ENCODE data around the gene ZNF335.

Gene ZNF335

DNA sequence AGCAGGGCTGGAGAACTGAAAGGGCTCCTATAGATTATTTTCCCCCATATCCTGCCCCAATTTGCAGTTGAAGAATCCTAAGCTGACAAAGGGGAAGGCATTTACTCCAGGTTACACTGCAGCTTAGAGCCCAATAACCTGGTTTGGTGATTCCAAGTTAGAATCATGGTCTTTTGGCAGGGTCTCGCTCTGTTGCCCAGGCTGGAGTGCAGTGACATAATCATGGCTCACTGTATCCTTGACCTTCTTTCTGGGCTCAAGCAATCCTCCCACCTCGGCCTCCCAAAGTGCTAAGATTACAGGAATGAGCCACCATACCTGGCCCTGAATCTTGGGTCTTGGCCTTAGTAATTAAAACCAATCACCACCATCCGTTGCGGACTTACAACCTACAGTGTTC is 35.7 kb upstream of the ZNF335 start:
- no peaks in the 10 kb centered on the region for H3K9me3 ChIP-seq (ENCODE audit: low read length)
- H3K9ac ChIP-seq (ENCODE audit: low read length), result no peak overlapping the region
- no peaks in the 10 kb centered on the region for H3K79me2 ChIP-seq (ENCODE audit: insufficient read depth, low read length)
- no peak overlapping the region for H3K27ac ChIP-seq (ENCODE audit: low read depth, low read length, poor library complexity, severe bottlenecking)
- no peaks in the 10 kb centered on the region for H3F3A ChIP-seq (ENCODE audit: insufficient read depth, low read length)
- H3K4me1 ChIP-seq (ENCODE audit: insufficient read depth, low read length, severe bottlenecking), result no peaks in the 10 kb centered on the region
- H4K20me1 ChIP-seq (ENCODE audit: insufficient read depth, low read length), result no peaks in the 10 kb centered on the region
- no peak overlapping the region for H2AFZ ChIP-seq (ENCODE audit: low read length)
- no peaks in the 10 kb centered on the region for H3K36me3 ChIP-seq (ENCODE audit: insufficient read depth, low read length)
- no peak overlapping the region for H3K4me2 ChIP-seq (ENCODE audit: low read length)
- TF ChIP-seq, protein P1, sequence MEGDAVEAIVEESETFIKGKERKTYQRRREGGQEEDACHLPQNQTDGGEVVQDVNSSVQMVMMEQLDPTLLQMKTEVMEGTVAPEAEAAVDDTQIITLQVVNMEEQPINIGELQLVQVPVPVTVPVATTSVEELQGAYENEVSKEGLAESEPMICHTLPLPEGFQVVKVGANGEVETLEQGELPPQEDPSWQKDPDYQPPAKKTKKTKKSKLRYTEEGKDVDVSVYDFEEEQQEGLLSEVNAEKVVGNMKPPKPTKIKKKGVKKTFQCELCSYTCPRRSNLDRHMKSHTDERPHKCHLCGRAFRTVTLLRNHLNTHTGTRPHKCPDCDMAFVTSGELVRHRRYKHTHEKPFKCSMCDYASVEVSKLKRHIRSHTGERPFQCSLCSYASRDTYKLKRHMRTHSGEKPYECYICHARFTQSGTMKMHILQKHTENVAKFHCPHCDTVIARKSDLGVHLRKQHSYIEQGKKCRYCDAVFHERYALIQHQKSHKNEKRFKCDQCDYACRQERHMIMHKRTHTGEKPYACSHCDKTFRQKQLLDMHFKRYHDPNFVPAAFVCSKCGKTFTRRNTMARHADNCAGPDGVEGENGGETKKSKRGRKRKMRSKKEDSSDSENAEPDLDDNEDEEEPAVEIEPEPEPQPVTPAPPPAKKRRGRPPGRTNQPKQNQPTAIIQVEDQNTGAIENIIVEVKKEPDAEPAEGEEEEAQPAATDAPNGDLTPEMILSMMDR (IDR thresholded peaks at IDR 0.05; ENCODE audit: low read length), result no peak
- TF ChIP-seq EZH2 (IDR thresholded peaks at IDR 0.05; ENCODE audit: borderline replicate concordance, low read length), result no peak
- H3K4me3 ChIP-seq (ENCODE audit: low read depth, low read length, poor library complexity, severe bottlenecking), result no peak overlapping the region
- H3K9me2 ChIP-seq (ENCODE audit: low read depth, low read length), result no peaks in the 10 kb centered on the region
- no peaks in the 10 kb centered on the region for H3K27me3 ChIP-seq (ENCODE audit: insufficient read depth, low read length)

DNA sequence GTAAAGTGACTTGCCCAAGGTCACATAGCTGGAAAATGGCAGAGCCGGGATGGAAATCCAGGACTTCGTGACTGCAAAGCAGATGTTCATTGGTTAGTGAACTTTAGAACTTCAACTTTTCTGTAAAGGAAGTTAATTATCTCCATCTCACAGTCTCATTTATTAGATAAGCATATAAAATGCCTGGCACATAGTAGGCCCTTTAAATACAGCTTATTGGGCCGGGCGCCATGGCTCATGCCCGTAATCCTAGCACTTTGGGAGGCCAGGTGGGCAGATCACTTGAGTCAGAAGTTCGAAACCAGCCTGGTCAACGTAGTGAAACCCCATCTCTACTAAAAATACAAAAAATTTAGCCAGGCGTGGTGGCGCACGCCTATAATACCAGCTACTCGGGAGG is 35.0 kb upstream of the ZNF335 start:
- Histone ChIP-seq H3K4me2 (ENCODE audit: low read length) (no peak overlapping the region), H3K4me1 (ENCODE audit: insufficient read depth, low read length, severe bottlenecking) (no peaks in the 10 kb centered on the region), H3K9ac (ENCODE audit: low read length) (no peak overlapping the region), H3K79me2 (ENCODE audit: insufficient read depth, low read length) (no peaks in the 10 kb centered on the region), H3K9me3 (ENCODE audit: low read length) (no peaks in the 10 kb centered on the region), H3K36me3 (ENCODE audit: insufficient read depth, low read length) (no peaks in the 10 kb centered on the region), H3F3A (ENCODE audit: insufficient read depth, low read length) (no peaks in the 10 kb centered on the region), H3K9me2 (ENCODE audit: low read depth, low read length) (no peaks in the 10 kb centered on the region), H3K27me3 (ENCODE audit: insufficient read depth, low read length) (no peaks in the 10 kb centered on the region), H2AFZ (ENCODE audit: low read length) (no peak overlapping the region), H3K4me3 (ENCODE audit: low read depth, low read length, poor library complexity, severe bottlenecking) (no peak overlapping the region), H4K20me1 (ENCODE audit: insufficient read depth, low read length) (no peaks in the 10 kb centered on the region), H3K27ac (ENCODE audit: low read depth, low read length, poor library complexity, severe bottlenecking) (no peak overlapping the region)
- TF ChIP-seq, protein P1 (IDR thresholded peaks at IDR 0.05; ENCODE audit: low read length), result no peak
- TF ChIP-seq EZH2 (IDR thresholded peaks at IDR 0.05; ENCODE audit: borderline replicate concordance, low read length), result no peak

DNA sequence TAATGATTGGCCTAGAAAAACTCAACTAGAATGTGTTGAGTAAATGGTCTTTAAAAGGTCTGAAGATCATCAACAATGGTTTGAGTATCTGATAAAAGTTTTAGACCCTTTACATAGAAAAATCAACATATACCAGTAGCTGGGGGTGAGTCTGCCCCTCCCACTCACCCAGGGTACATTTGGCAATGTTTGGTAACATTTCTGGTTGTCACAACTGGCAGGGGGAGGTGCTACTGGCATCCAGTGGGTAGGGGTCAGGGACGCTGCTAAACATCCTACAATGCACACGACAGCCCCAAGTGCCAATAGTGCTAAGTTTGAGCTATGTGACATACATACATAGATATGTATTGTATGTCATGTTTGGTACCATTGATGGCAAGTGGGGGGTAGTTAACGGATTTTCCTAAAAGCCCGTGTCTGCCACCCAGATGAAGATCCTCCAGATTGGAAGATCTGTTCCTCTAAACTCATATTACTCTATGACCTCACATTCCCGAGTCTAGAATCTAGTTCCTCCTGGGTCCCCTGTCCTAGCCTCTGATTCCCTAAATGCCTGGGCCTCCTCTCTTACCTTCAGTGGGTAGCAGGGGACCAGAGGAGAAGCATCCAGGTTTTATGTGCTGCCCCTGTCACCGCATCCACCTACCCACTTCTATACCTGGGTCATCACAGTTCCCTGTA is 34.2 kb upstream of the ZNF335 start:
- H3K79me2 ChIP-seq (ENCODE audit: insufficient read depth, low read length), result no peaks in the 10 kb centered on the region
- H3K9me3 ChIP-seq (ENCODE audit: low read length), result no peaks in the 10 kb centered on the region
- H2AFZ ChIP-seq (ENCODE audit: low read length), result no peak overlapping the region
- H3K9me2 ChIP-seq (ENCODE audit: low read depth, low read length), result no peaks in the 10 kb centered on the region
- TF ChIP-seq, protein P1 (IDR thresholded peaks at IDR 0.05; ENCODE audit: low read length), result no peak
- no peak for TF ChIP-seq EZH2 (IDR thresholded peaks at IDR 0.05; ENCODE audit: borderline replicate concordance, low read length)
- no peaks in the 10 kb centered on the region for H3K27me3 ChIP-seq (ENCODE audit: insufficient read depth, low read length)
- no peaks in the 10 kb centered on the region for H3F3A ChIP-seq (ENCODE audit: insufficient read depth, low read length)
- H3K4me2 ChIP-seq (ENCODE audit: low read length), result no peak overlapping the region
- H3K4me3 ChIP-seq (ENCODE audit: low read depth, low read length, poor library complexity, severe bottlenecking), result no peak overlapping the region
- no peaks in the 10 kb centered on the region for H3K4me1 ChIP-seq (ENCODE audit: insufficient read depth, low read length, severe bottlenecking)
- H3K36me3 ChIP-seq (ENCODE audit: insufficient read depth, low read length), result no peaks in the 10 kb centered on the region
- no peaks in the 10 kb centered on the region for H4K20me1 ChIP-seq (ENCODE audit: insufficient read depth, low read length)
- no peak overlapping the region for H3K9ac ChIP-seq (ENCODE audit: low read length)
- no peak overlapping the region for H3K27ac ChIP-seq (ENCODE audit: low read depth, low read length, poor library complexity, severe bottlenecking)

Data from OCI-LY1 (cell line).